Parathyroid adenoma (tissue), 2 donors: ENCODE data around the gene IGFN1.

ENCODE experiments used
- H2AFZ ChIP-seq: fragments of 300-600 bp; sonication (generic); one replicate; pipeline ENCODE4 v1.7.0; 2017; ENCODE audit warnings: antibody characterized with exemption, mild to moderate bottlenecking
- H3K27ac ChIP-seq: fragments of 300-600 bp; sonication (generic); one replicate; pipeline ENCODE4 v1.7.0; 2017
- H3K27me3 ChIP-seq: fragments of 300-600 bp; sonication (generic); one replicate; pipeline ENCODE4 v1.7.0; 2017; ENCODE audit warnings: low read length; ENCODE audit not compliant: control insufficient read depth, insufficient read depth
- H3K36me3 ChIP-seq: fragments of 300-600 bp; sonication (generic); one replicate; pipeline ENCODE4 v1.7.0; 2017; ENCODE audit warnings: low read length; ENCODE audit not compliant: control insufficient read depth, insufficient read depth
- H3K4me1 ChIP-seq: fragments of 300-600 bp; sonication (generic); one replicate; pipeline ENCODE4 v1.7.0; 2017; ENCODE audit warnings: control low read depth
- H3K4me2 ChIP-seq: fragments of 300-600 bp; sonication (generic); one replicate; pipeline ENCODE4 v1.7.0; 2017; ENCODE audit warnings: low read length
- H3K4me3 ChIP-seq: fragments of 300-600 bp; sonication (generic); one replicate; pipeline ENCODE4 v1.7.0; 2017; ENCODE audit warnings: low read depth, low read length
- H3K79me2 ChIP-seq: fragments of 300-600 bp; sonication (generic); one replicate; pipeline ENCODE4 v1.7.0; 2017; ENCODE audit warnings: control low read depth
- H3K9ac ChIP-seq: fragments of 300-600 bp; sonication (generic); one replicate; pipeline ENCODE4 v1.7.0; 2017; ENCODE audit warnings: mild to moderate bottlenecking
- H3K9me3 ChIP-seq: fragments of 300-600 bp; sonication (generic); one replicate; pipeline ENCODE4 v1.7.0; 2017; ENCODE audit warnings: low read length; ENCODE audit not compliant: control insufficient read depth
- TF ChIP-seq, protein P1 (sequence below): fragments of 300-600 bp; sonication (generic); IDR thresholded peaks from one replicate; pipeline ENCODE4 v1.7.0; 2017; ENCODE audit warnings: antibody characterized with exemption, mild to moderate bottlenecking
- donor health status: primary hyperparathyroidism.

Gene IGFN1

DNA sequence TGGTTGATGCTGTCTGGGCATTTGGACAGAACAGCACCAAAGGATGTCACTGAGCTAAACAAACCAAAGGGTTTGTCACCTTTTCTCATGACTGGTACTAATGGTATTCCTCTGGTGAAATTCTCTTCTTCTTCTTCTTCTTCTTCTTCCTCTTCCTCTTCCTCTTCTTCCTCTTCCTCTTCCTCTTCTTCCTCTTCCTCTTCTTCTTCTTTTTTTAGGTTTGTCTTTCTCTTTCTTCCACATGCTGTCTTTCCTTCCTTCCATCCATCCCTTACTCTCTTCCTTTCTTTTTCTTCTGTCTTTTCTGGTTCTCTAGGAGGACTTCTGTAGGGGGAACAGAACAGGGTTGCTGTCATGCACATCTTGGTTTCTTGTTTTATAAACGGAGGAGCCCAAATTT, 9.3 kb upstream of the IGFN1 start:
- no peaks in the 10 kb centered on the region for H3K4me1 ChIP-seq
- H3K27me3 ChIP-seq: no peaks in the 10 kb centered on the region
- no peak overlapping the region for H3K27ac ChIP-seq
- TF ChIP-seq, protein P1, sequence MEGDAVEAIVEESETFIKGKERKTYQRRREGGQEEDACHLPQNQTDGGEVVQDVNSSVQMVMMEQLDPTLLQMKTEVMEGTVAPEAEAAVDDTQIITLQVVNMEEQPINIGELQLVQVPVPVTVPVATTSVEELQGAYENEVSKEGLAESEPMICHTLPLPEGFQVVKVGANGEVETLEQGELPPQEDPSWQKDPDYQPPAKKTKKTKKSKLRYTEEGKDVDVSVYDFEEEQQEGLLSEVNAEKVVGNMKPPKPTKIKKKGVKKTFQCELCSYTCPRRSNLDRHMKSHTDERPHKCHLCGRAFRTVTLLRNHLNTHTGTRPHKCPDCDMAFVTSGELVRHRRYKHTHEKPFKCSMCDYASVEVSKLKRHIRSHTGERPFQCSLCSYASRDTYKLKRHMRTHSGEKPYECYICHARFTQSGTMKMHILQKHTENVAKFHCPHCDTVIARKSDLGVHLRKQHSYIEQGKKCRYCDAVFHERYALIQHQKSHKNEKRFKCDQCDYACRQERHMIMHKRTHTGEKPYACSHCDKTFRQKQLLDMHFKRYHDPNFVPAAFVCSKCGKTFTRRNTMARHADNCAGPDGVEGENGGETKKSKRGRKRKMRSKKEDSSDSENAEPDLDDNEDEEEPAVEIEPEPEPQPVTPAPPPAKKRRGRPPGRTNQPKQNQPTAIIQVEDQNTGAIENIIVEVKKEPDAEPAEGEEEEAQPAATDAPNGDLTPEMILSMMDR: no peak
- H3K4me2 ChIP-seq: no peak overlapping the region
- H3K36me3 ChIP-seq: no peaks in the 10 kb centered on the region
- no peak overlapping the region for H3K4me3 ChIP-seq
- no peak overlapping the region for H3K9ac ChIP-seq
- H2AFZ ChIP-seq: no peak overlapping the region
- H3K9me3 ChIP-seq: no peaks in the 10 kb centered on the region
- no peaks in the 10 kb centered on the region for H3K79me2 ChIP-seq

DNA sequence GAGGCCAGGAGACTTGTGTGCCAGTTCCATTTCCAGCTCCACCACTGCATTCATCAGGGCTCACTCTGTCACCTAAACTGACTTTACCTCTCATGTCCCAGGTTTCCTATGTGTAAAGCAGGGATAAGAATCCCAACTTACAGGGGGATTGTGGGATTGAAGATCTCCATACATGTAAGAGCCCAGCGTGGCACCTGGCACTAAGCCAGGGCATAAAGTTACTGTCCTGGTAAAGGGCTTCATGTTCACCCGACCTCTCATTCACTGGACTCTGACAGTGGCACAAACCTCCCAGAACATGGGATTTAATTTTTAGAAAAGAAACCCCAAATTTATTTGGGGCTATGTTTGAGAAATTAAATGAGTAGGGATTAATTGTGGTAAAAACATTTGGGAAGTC, 8.9 kb upstream of the IGFN1 start:
- Histone ChIP-seq H3K27ac (no peak overlapping the region), H3K9ac (no peak overlapping the region), H2AFZ (no peak overlapping the region), H3K27me3 (no peaks in the 10 kb centered on the region), H3K4me2 (no peak overlapping the region), H3K4me3 (no peak overlapping the region), H3K9me3 (no peaks in the 10 kb centered on the region), H3K79me2 (no peaks in the 10 kb centered on the region), H3K4me1 (no peaks in the 10 kb centered on the region), H3K36me3 (no peaks in the 10 kb centered on the region)
- TF ChIP-seq, protein P1: no peak

DNA sequence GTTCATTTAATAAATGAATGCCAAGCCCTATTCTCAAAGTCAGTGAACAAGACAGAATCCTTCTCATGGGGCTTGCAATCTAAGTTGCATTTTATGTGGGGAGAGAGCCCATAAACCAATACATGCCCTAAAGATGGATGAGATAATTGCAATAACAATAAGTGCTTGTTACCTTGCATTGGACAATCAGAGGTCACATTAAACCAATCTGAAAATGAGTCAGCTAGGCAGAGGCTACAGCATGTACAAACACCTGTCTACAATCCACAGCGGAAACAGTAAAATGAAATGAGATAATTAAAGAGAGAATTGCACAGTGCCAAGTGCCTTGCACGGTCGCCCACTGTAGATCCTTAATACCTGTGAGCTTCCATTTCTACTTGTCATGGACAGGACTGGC, 7.4 kb upstream of the IGFN1 start:
- no peaks in the 10 kb centered on the region for H3K36me3 ChIP-seq
- H3K4me3 ChIP-seq: no peak overlapping the region
- H3K9ac ChIP-seq: no peak overlapping the region
- no peak overlapping the region for H3K4me2 ChIP-seq
- TF ChIP-seq, protein P1: no peak
- H3K79me2 ChIP-seq: no peaks in the 10 kb centered on the region
- no peak overlapping the region for H3K27ac ChIP-seq
- no peaks in the 10 kb centered on the region for H3K4me1 ChIP-seq
- H3K27me3 ChIP-seq: no peaks in the 10 kb centered on the region
- no peak overlapping the region for H2AFZ ChIP-seq
- no peaks in the 10 kb centered on the region for H3K9me3 ChIP-seq

DNA sequence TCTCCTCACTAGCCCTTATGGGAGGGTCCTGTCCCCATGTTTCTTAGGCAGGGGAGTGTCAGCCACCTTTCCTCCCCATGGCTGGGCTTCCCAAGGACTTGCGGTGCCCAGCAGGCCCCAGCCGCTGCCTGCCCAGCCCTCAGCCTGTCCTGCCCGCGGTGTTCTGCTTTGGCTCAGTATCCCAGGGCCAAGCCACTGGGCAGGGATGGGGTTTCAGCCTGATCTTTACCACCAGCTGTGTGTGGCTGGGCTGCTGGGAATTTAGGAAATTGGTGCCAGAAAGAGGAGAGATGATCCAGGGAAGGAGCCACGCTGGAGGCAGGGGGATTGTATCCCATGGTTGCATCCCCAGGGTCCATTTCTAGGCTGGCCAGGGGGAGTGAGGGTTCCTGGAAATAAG, 6.9 kb upstream of the IGFN1 start:
- Histone ChIP-seq H3K4me1 (no peaks in the 10 kb centered on the region), H3K4me3 (no peak overlapping the region), H3K9me3 (no peaks in the 10 kb centered on the region), H3K4me2 (no peak overlapping the region), H3K27me3 (no peaks in the 10 kb centered on the region), H3K79me2 (no peaks in the 10 kb centered on the region), H3K27ac (no peak overlapping the region), H3K36me3 (no peaks in the 10 kb centered on the region), H3K9ac (no peak overlapping the region), H2AFZ (no peak overlapping the region)
- TF ChIP-seq, protein P1: no peak

DNA sequence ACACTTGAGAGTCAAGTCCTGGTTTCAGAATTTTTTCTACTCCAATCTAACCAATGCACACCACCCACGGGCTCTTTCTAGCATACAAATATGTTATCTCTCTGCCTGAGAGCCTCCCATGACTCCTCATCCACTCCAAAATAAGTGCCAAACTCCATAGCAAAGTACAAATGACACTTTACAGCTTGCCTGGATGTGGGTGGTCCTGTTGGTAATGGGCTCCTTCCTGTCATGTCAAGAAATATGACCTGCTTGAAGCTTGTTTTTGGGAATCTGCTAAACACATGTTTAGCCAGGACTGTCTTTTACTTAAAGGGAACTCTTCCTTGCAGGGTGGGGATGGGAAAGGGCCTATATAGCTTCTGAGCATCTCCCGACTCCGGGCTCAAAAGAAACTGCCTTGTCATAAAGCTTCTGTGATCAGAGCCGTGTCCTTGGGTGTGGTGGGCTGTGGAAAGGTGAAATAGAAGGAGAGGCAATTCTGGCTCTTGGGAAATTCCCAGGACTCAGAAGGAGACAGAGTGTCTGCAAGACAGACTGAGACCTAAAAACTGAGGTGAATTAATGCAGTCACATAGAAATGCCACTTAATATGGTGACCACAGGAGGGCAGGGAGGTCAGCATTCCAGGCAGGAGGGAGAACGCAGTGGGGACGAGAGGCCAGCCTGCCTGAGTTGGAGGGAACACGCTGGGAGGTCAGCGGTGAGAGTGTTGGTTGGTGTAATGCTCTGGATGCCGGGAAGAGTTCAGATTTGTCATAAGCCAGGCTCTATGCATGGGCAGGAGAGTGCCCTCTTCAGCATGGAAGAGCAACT, 6.1 kb upstream of the IGFN1 start:
- Histone ChIP-seq H3K9ac (no peak overlapping the region), H3K27me3 (no peaks in the 10 kb centered on the region), H3K4me1 (no peaks in the 10 kb centered on the region), H2AFZ (no peak overlapping the region), H3K36me3 (no peaks in the 10 kb centered on the region), H3K4me3 (no peak overlapping the region), H3K4me2 (no peak overlapping the region), H3K9me3 (no peaks in the 10 kb centered on the region), H3K27ac (no peak overlapping the region), H3K79me2 (no peaks in the 10 kb centered on the region)
- TF ChIP-seq, protein P1: no peak
